HG03280 (cell line): ENCODE data around the gene PPP1R1B.

Experiments used
- ATAC-seq: cut with Tn5 transposase; IDR thresholded peaks from one replicate; pipeline ENCODE4 v1.9.1; 2021; ENCODE audit warnings: mild to moderate bottlenecking, moderate library complexity; ENCODE audit not compliant: unreplicated experiment

The PPP1R1B gene

GRCh38 chr17:39600288-39600996, 26.3 kb upstream of the PPP1R1B start:
- ATAC-seq, result no peak

DNA sequence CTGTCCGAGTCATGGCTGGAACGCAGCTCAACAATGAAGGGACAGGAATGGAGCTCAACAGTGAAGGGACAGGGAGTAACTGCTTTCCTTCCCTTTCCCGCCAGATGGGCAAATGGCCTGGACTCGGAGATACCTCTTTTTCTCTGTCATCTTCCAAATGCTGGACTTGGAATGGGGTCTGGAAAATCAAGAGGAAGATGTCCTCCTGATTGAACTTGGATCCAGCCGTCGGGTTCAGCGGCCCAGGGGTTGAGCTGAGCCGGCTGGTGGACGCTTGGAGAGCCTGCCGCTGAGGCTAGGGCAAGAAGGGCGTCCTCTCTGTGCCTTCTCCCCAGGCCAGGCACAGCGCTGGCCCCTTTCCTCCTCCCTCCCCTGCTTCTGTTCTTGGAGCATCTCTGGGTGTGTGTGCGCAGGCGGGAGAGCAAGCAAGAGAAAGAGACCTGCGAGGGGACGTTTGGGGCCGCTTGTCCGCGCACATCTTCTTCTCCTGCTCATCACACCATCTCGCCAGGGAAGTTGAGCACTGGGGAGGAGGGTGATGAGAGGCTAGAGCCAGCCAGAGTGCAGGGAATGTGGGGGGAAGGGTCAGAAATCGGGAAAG, 25.7 kb upstream of the PPP1R1B start:
- ATAC-seq, result no peak

DNA sequence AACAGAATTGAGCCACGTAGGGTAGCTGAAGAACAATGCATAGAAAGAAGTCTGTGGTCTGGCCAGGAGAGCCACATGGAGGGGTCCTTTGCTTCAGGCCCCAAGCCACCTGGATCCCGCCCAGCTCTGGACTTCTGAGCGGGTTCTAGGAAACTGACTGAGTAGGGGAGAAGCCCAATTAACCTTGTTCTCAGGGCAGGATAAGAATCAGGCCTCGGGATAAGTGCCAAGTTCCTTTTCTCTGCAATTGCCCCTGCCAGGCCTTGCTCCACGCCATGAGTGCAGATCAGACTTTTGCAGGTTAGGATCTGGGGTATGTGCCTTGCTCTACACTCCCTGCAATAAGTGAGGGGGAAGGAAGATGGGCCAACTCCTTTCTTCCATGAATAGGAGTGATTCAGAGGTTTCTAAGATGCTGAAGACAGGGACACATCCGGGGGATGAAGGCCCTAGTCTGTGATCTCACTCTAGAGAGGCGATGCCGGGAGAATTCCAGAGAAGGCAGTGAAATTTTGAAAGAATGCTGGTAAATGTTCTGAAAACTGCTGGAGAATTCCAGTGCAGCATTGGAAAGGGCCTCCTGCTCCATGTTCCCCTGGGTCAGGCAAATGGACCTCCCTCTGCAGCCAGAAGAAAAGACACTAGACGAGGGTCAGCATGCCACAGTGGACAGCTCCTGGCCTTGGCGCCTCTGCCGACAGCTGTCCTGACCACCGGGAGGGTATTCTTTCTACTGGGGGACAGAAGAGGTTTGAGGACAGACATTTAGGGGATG, 24.8 kb upstream of the PPP1R1B start:
- no peak for ATAC-seq

DNA sequence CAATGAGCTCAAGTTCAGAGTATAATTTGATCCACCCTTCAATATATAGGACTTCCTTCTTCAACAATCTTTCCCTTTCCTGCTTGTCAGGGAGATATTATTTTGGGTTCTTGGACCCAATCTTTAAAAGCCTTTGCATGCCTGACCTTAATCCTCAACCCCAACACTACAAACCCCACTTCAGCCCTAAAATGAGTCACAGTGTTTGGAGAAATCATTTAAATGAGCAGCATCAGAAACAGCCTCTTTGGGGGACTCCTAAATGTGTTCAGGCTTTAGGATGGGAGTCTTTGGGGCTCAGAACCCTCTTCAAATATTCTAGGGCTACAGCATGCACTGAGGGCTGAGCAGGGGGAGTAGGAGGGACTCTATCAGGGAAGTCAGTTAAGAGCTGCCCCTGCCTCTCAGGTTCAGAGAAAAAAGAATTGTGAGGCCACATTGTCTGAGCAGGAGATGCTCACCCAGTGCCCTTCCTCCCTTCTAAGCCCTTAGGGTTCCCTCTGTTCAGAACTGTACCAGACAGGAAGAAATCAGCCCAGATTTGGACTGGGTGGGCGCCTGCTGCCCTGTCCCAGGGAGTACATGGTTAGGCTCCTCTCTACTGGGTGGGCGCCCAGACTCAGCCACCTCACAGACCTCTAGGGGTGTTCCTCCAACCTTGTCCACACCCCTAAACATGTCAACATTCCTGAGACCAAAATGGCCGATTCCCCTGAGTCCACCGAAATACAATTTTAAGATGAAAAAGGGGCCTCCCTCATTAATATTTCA, 24.0 kb upstream of the PPP1R1B start:
- no peak for ATAC-seq

- ATAC-seq, result no peak
Observed at GRCh38 chr17:39603304-39604016, 23.3 kb upstream of the PPP1R1B start.

DNA sequence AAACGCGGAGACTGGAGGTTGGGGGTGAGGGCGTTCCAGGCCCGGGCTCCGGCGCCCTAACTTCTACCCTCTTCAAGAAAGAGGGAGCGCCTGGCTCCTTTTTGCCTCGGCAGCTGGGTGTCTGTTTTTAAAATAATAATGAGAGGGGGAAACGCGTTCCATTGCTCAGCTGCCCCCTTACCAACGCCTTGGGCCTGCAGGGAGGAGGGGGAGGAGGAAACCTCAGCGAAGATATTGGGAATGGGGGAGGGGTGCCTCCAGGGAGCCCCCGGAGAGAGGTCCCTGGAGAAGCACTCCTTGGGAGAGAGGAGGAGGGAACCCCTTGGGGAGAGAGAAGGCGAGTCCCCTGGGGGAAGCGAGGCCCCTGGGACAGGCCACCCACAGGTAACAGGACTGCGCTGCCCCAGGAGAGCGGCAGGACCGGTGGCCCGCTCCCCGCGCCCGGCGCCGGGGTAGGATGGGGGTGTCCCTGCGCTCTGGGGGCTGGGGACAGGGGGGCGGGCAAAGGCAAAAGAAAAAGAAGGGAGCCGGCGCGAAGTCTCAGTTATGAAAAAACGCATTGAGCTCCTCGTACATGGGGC, 21.8 kb upstream of the PPP1R1B start:
- no peak for ATAC-seq

DNA sequence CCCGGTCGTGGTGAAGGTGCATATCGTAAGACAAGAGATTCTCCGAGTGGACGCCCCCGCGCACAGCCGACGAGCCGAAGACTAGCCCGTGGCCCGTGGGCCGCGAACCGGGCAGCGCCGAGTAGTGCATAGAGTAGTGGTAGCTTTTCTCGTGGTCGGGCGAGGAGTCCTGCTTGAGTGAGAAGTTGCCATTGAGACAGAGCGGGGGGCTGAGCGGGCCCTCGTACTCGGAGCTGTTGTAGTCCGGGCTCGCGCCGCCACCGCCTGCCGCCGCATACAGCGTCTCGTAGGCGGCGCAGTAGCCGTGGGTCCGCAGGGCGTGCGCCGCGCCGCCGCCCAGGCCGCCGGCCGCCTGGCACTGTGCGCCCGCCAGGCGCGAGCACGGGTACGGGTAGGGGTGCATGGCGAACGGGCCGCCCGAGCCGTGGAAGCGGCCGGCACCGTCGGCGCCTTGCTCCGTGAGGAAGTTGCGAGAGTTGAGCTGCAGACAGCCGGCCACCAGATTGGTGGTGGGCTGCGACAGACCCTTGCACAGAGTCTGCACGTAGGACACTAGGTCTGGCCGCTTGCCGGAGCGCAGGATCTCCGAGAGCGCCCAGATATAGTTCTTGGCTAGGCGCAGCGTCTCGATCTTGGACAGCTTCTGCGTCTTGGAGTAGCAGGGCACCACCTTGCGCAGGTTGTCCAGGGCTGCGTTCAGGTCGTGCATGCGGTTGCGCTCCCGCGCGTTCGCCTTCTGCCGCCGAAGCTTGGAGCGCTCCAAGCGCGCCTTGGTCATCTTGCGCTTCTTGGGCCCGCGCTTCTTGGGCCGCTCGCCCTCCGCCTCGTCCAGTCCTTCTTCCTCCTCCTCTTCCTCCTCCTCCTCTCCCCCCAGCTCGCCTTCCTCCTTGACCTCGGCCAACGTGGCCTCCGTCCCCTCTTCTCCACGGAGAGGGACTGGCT, 21.0 kb upstream of the PPP1R1B start:
- ATAC-seq, result no peak

GRCh38 chr17:39606434-39607056, 20.2 kb upstream of the PPP1R1B start:
- no peak for ATAC-seq

DNA sequence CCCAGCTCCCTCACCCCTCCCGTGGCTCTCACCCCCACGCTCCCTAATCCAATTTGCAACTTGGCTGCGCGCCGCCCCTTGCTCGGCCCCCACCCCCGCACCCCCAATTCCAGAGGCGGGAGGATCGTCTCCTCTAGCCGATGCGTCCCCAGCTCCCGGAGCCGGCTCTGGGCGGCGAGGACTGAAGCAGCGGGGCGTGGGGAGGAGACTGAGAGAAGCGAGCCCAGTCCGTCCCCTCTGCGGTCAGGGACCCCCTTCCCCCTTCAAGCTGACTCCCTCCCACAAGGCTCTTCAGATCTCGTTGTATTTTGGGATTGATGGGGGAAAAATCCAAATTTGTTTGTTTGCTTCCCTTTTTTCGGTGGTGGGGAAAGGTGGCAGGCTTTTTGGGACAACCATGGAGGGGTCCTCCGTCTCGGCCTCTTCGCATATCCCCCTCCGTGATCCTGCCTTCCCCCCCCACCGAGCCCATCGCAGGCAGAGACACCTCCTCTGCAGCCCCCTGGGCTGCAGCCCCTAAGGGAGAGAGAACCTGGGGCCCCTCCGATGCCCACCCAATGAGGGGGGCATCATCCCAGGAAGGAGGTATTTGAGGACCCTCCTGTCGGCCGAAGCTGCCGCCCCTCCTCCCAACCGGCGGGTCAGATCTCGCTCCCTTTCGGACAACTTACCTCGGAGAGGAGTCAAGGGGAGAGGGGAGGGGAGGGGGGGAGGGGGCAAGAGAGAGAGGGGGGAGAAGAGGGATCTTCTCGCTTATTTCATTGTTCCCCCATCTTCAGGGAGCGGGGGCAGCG, 19.5 kb upstream of the PPP1R1B start:
- ATAC-seq, result no peak

GRCh38 chr17:39607851-39608130, 19.0 kb upstream of the PPP1R1B start, which contains the start of gene NEUROD2:
Gene NEUROD2 (minus strand): TSS chr17:39607920. CDS start chr17:39606599, 1,321 bp downstream.
- no peak for ATAC-seq

- ATAC-seq, result no peak
Observed at GRCh38 chr17:39608142-39608981, 18.4 kb upstream of the PPP1R1B start.

- no peak for ATAC-seq
Observed at GRCh38 chr17:39609416-39610025, 17.2 kb upstream of the PPP1R1B start.

DNA sequence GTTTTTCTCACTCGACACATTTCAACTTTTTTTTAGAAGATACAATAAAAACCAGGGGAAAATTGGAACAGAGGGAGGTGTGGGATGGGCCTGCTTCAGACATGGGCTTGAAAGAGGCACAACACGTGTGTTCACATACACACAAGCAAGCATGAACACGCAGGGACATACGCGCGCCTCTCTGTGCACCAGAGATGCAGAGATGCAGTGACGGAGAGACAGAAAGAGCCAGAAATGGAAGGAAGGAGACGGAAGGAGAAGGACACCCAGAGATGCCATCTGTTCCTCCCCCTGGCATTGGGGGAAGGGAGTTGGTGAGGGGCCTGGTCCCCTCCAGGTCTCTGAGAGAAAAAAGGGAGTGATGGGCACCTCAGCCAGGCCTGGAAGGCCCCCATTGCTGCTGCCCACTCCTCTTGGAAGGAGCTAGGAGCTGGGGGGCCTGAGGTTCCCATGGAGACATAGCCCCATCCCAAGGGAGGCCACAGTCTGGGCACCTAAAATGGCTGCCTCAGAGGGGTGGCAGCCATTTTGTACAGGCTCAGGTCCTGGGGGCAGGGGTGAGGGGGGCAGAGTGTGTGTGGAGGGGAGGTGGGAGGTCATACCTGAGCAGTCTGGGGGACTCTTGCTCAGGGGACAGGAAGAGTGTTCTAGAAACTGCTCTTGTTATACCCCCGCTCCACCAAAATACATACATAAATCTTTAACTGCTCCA, 15.2 kb upstream of the PPP1R1B start:
- no peak for ATAC-seq

DNA sequence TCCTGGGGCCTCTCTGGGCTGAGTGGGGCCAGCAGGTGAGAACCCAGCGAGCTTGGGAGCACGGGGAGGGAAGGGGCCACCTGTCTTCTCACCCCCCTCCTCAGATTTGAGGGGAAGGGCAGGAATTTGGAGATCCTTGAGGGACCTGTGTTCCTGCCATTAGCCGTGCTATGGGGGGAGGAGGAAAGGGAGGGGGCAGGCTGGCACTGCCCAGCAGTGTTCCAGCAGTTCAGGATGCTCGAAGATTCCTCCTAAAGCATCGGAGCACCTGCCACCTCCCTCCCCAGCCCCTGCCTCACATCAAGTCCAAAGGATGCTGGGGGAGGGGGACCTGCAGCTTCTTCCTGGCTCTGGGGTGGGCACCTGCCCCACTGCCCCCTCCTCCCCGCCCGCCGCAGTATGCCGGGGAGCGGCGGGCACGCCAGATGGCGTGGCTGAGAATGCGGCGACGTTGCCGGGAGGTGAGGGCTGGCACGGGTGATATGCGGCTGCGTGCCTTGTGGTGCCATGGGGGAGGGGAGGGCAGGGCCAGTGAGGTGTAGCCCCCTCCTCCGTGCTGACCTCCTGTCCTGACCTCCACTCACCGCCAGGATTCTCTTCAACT, 14.4 kb upstream of the PPP1R1B start:
- no peak for ATAC-seq

GRCh38 chr17:39612935-39613464, 13.8 kb upstream of the PPP1R1B start:
- ATAC-seq, result no peak
